Measurements from ENCODE around the gene OLIG3.

GRCh38 chr6:137487181-137487868 lies 6.9 kb downstream of the OLIG3 start:
- TF ChIP-seq CTCF (conservative IDR thresholded peaks at IDR 0.05; ENCODE audit: low read depth, low read length) (no peak), EZH2 (IDR thresholded peaks at IDR 0.05; ENCODE audit: borderline replicate concordance, low read depth, low read length, poor library complexity, severe bottlenecking) (peak; percentile 2)
